Stimulated activated CD4-positive, alpha-beta T cell treated with anti-CD3 and anti-CD28 coated beads, Interleukin-15, amount 100 ng/mL, for 24 hours (primary cell): ENCODE data around the gene EBLN2.
"Not testable (repeated sequence)": the region's sequence is repeated elsewhere in the genome, so short reads cannot be mapped to it uniquely, and the experiment has no call there.

Source experiments
- DNase-seq: peaks from one replicate; pipeline ENCODE4 v3.0.0-alpha.2; 2020

Gene EBLN2

GRCh38 chr3:73066243-73066642 is 4.8 kb downstream of the EBLN2 start:
- DNase-seq, result not testable (repeated sequence)

DNA sequence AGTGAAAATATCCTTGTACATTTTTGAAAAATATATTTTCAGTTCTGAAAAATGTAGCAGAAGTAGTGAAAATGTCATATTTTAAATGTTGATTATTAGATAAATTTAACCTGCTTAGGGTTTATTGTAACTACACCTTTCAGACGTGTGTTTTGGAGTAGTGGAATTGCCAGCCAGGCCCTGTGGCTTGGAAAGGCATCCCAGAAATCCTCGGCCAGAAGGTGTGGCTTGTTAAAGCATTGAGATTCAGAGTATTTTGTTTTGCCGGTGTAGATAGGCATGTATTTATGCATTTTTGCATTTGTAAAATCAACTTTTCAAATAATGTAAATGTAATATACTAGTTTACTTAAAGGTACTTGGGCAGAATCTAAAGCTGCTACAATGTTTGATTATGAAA is 7.0 kb downstream of the EBLN2 start:
- no peak for DNase-seq

DNA sequence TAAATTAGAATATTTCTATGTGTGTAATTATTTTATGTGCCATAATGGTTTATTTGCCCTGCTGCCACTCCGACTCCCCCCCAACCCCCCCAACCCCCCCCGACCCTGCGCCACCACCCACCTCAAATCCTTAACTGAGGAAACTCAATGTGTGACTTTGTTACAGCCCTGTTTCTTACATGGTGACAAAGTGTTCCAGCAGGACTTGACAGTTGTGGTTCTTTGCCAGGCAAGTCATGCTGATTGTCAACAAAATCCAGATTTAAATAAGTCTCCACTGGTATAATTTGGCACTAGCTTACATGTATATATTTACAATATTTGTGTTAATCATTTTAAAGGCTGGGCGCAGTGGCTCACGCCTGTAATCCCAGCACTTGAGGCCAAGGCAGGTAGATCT is 7.7 kb downstream of the EBLN2 start:
- no peak for DNase-seq

GRCh38 chr3:73069775-73070444 is 8.5 kb downstream of the EBLN2 start:
- no peak for DNase-seq

GRCh38 chr3:73070675-73071575 is 9.5 kb downstream of the EBLN2 start:
- no peak for DNase-seq

GRCh38 chr3:73071952-73072351 is 10.5 kb downstream of the EBLN2 start:
- no peak for DNase-seq

- DNase-seq, result no peak
These were observed 11.2 kb downstream of the EBLN2 start for GRCh38 chr3:73072634-73073033.

DNA sequence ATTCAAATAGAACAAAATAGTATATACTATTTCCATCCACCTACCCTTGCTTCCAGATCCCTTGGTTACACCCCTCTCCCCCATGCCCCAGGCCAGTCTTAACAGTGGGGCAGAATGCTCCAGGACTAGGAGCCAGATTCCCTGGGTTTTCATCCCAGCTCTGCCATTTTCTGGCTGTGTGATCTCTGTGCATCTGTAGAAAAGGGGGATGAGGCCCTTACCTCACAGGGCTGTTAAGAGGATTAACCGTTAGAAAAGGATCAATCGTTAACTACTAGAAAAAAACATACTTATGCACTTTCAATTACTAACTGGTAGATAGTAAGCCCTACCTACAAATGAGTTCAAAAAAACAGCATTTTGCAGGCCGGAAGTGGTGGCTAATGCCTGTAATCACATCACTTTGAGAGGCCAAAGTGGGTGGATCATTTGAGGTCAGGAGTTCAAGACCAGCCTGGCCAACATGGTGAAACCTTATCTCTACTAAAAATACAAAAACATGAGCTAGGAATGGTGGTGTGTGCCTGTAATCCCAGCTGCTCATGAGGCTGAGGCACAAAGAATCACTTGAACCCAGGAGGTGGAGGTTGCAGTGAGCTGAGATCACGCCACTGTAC is 11.7 kb downstream of the EBLN2 start:
- DNase-seq, result no peak

DNA sequence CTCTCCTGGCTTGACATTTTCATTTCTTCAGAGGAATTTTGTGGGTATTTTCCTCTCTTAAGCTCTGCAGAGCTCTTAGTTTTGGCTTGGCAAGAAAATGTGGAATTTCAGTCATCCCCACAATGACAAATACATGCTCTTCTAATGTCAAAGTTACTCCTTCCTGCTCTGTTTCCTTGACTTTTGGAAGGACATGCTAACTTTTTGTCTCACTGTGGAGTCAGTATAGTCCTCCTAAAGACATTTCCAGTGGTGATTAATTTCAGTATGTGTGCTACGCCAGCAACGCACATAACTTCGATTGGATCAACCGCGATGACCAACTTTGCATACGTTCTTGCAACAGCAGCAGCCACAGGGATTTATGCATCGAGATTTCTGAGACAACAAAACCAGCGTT is 13.3 kb downstream of the EBLN2 start:
- DNase-seq, result no peak

- peak; percentile 42 for DNase-seq
These were observed 18.9 kb downstream of the EBLN2 start for GRCh38 chr3:73080216-73080966.

DNA sequence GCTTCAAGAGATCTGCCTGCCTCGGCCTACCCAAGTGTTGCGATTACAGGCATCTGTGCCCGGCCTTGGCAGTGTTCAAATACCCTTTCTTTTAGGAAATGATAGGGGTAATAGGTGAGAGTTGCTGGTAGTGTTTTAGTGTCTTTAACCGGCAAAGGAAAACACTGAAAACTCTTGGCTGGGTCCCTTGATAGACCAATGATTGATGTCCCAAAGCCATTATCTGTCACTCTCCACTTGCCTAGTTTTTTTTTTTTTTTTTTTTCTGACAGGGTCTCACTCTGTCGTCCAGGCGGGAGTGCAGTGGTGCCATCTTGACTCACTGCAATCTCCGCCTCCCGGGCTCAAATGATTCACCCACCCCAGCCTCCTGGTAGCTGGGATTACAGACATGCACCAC is 19.7 kb downstream of the EBLN2 start:
- no peak for DNase-seq

DNA sequence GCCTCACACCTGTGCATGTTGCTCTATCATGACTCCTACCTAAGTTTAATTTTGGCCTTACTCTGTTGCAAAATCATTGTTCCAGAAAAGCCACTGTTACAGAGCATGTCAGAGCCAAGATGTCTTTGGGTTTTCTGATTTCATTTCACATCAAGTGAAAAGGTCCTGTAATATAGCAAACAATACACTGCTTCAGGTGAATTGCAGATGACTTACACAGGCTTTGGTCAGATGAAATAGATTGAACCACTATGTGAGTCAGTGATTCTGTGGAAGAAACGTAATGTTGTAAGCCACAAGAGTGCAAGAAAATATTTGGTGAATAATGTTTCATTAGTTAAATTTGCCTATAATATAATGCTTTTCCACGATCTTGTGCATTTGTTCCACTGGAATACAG is 22.7 kb downstream of the EBLN2 start:
- no peak for DNase-seq

DNA sequence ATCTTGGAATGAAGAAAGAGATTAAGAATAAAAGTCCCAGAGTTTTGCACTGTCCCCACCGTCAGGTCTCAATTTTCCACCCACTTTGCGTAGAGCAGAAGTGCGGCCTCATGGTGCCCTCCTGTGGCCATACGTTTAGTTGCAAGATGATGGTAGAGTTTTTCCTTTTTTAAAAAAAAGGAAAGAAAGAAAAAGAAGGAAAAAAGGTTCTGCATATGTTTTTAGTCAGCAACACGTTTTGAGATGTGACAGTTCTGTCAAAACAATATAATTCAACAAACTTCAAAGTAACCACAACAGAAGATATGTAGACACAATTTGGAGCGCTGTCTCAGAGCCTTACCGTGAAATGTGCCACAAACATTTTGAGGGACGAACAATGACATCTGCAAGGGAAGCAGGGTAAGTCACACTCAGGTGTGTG is 24.6 kb downstream of the EBLN2 start:
- peak; percentile 58 for DNase-seq

- no peak for DNase-seq
These were observed 32.7 kb downstream of the EBLN2 start for GRCh38 chr3:73094129-73094528.

GRCh38 chr3:73094951-73095350 is 33.5 kb downstream of the EBLN2 start:
- no peak for DNase-seq

GRCh38 chr3:73096169-73096568 is 34.7 kb downstream of the EBLN2 start:
- DNase-seq, result no peak

DNA sequence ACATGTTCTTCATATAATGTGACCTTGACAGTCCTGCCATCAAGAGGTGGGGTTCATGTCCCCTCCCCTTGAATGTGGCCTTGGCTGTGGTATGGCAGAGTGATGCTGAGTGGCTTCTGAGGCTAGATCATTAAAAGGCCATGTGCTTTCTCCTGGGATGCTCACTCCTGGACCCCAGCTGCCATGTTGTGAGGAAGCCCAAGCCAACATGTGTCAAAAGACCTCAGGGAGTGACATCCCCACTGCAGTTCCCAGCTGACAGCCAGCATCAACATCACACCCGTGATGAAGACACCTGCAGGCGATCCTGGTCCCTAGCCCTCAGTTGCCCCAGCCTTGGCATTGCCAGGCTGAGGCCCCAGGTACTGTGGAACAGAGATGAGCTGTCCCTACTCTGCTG is 36.6 kb downstream of the EBLN2 start:
- no peak for DNase-seq

DNA sequence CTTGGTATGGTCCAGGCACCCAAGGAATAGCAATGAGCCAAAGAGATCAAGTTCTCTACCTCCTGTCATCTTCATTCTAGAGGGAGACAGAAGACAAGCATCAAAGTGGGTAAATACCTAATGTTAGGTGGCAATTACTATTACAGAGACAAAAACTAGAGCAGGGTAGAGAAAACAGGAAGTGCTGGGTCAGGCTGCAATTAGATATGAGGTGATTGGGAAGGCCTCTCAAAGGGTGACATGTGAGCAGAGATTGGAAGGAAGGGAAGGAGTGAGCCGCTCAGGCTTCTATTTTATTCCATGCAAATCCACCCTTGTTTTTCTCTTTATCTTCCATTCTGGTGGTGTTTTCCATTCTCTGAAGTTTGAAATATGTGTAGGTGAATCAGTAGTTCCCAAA is 37.4 kb downstream of the EBLN2 start:
- DNase-seq, result no peak

- DNase-seq, result peak; percentile 85
These were observed 39.5 kb downstream of the EBLN2 start for GRCh38 chr3:73100741-73101559.

DNA sequence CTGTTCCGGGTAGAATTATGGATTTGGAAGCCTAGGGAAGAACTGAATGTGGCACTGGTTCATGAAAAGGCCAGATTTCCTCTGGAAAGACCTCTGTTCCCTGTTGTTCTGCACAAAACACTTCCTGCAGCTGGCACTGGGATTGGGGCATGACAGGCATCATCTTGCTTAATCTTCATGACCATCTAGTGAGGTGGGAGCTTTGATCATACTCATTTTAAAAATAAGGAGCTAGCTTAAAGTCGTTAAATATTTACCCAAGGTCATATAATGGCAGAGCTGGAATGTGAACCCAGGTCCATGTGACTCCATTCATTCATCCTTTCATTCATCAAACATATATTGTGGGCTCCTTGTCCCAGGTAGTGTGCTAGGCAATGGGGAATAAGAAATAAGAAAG is 40.4 kb downstream of the EBLN2 start:
- DNase-seq, result no peak

GRCh38 chr3:73107215-73107614 is 45.8 kb downstream of the EBLN2 start:
- DNase-seq, result no peak

GRCh38 chr3:73107676-73108187 is 46.3 kb downstream of the EBLN2 start:
- no peak for DNase-seq
